Caco-2 (cell line): ENCODE measurements around the gene AGGF1. TPM values are rescaled to one million over a fixed set of nuclear protein-coding genes. Genes with fewer than 3 reads are reported as not detected.

ENCODE experiments used
- BruUV-seq: library from RNA; stranded (reverse); fragments of 400-500 nt; replicated peaks from 2 replicates; lab custom pipeline; 2021; lab: Mats Ljungman, UMichigan
- CTCF ChIA-PET: fragments of 300-600 bp; sonication (Branson Sonifier 250); formaldehyde crosslinking; loops from one replicate; lab custom pipeline; 2022; ENCODE audit warnings: antibody characterized with exemption; lab: Charles Lee
- POLR2A ChIA-PET: fragments of 300-600 bp; sonication (Branson Sonifier 250); formaldehyde crosslinking; loops from one replicate; lab custom pipeline; 2022; ENCODE audit warnings: antibody characterized with exemption; lab: Charles Lee
- DNase-seq, 2 experiments: peaks; one replicate each; pipeline versions ENCODE4 v3.0.0 to v3.0.0-alpha.2; 2020 to 2022
- H3K27me3 ChIP-seq: replicated peaks from 2 replicates; pipeline ENCODE4 v1.6.0; 2011; ENCODE audit warnings: low read length; ENCODE audit not compliant: control insufficient read depth, insufficient read depth
- H3K36me3 ChIP-seq: 2 replicates; pipeline ENCODE4 v1.5.1; 2011; ENCODE audit warnings: low read length; ENCODE audit not compliant: control insufficient read depth, insufficient read depth
- H3K4me1 ChIP-seq: fragments of 250-450 bp; sonication (Bioruptor Pico); 2 replicates; pipeline ENCODE4 v1.5.1; 2020; ENCODE audit warnings: mild to moderate bottlenecking
- H3K4me3 ChIP-seq: 2 replicates; pipeline ENCODE4 v1.5.1; 2011; ENCODE audit warnings: low read depth, mild to moderate bottlenecking, control low read depth, low read length
- H3K9me3 ChIP-seq: fragments of 250-450 bp; sonication (Bioruptor Pico); 2 replicates; pipeline ENCODE4 v1.5.1; 2020; ENCODE audit warnings: mild to moderate bottlenecking, moderate library complexity
- H3K27ac Mint-ChIP-seq: one replicate; pipeline ENCODE4 v1.8.0; 2022; ENCODE audit warnings: mixed read lengths; ENCODE audit not compliant: unreplicated experiment
- H3K27me3 Mint-ChIP-seq: one replicate; pipeline ENCODE4 v1.8.0; 2022; ENCODE audit warnings: mixed read lengths; ENCODE audit not compliant: insufficient read depth, unreplicated experiment
- H3K36me3 Mint-ChIP-seq: one replicate; pipeline ENCODE4 v1.8.0; 2022; ENCODE audit warnings: mild to moderate bottlenecking, mixed read lengths; ENCODE audit not compliant: insufficient read depth, unreplicated experiment
- H3K4me1 Mint-ChIP-seq: one replicate; pipeline ENCODE4 v1.8.0; 2022; ENCODE audit warnings: low read depth, mixed read lengths; ENCODE audit not compliant: unreplicated experiment
- H3K4me3 Mint-ChIP-seq: one replicate; pipeline ENCODE4 v1.8.0; 2022; ENCODE audit warnings: mild to moderate bottlenecking, moderate library complexity, mixed read lengths; ENCODE audit not compliant: unreplicated experiment
- H3K9me3 Mint-ChIP-seq: one replicate; pipeline ENCODE4 v1.8.0; 2022; ENCODE audit warnings: mixed read lengths; ENCODE audit not compliant: unreplicated experiment
- CTCF ChIP-seq, 2 experiments: fragments of 200-600 bp in 1 of 2; IDR thresholded peaks; 1 replicate in 1 of 2; 2 replicates in 1 of 2; pipeline versions ENCODE4 v1.5.1 to v1.8.0; 2011 to 2022; ENCODE audit warnings: antibody characterized with exemption in 1 of 2, control low read depth in 1 of 2, inconsistent platforms in 1 of 2, low read depth in 1 of 2, low read length in 1 of 2, mild to moderate bottlenecking in 1 of 2, moderate library complexity in 1 of 2; ENCODE audit not compliant: insufficient read depth in 1 of 2, severe bottlenecking in 1 of 2, unreplicated experiment in 1 of 2
- intact Hi-C: fragments of 100-400 bp; cut with micrococcal nuclease; formaldehyde crosslinking; loops from one replicate; pipeline ENCODE4 v1.10.0; 2022; ENCODE audit not compliant: unreplicated experiment
- total RNA-seq: library from RNA; stranded (reverse); gene quantifications from 2 replicates; pipeline ENCODE4 v1.2.3, GENCODE V29; 2022

AGGF1 gene
- total RNA-seq, 1 experiment from 2014 or later = 20.2 TPM

- H3K4me1 ChIP-seq = no peaks in the 10 kb centered on the region
- no peaks in the 10 kb centered on the region for H3K36me3 Mint-ChIP-seq
- CTCF ChIA-PET = interaction anchor here (0.7 to 1.0 kb wide), 2 partner anchors 18 to 1115 kb away, joined by 4 to 5 read pairs; partner anchors contain the start of gene AGGF1
- no peaks in the 10 kb centered on the region for H3K9me3 ChIP-seq
- no peak overlapping the region for H3K27ac Mint-ChIP-seq
- H3K27me3 Mint-ChIP-seq = no peaks in the 10 kb centered on the region
- H3K4me3 Mint-ChIP-seq = no peak overlapping the region
- no peaks in the 10 kb centered on the region for H3K4me1 Mint-ChIP-seq
- POLR2A ChIA-PET = no interaction called here
- no peak for DNase-seq
- peaks cover 2% of the 10 kb centered on the region for H3K9me3 Mint-ChIP-seq
- BruUV-seq = no TSS peak
- no peak for TF ChIP-seq CTCF (IDR thresholded peaks at IDR 0.05; ENCODE audit: insufficient read depth in 1 of 2, low read depth in 1 of 2, low read length in 1 of 2, severe bottlenecking in 1 of 2, unreplicated experiment in 1 of 2)
- H3K4me3 ChIP-seq = no peak overlapping the region
- no peaks in the 10 kb centered on the region for H3K36me3 ChIP-seq
- H3K27me3 ChIP-seq = no peaks in the 10 kb centered on the region; the same call in 1 of the 2 replicates
- intact Hi-C loops = no loop called here
These were observed 17.6 kb upstream of the AGGF1 start for GRCh38 chr5:77012601-77013000.

- TF ChIP-seq CTCF (IDR thresholded peaks at IDR 0.05; ENCODE audit: insufficient read depth in 1 of 2, low read depth in 1 of 2, low read length in 1 of 2, severe bottlenecking in 1 of 2, unreplicated experiment in 1 of 2) = peak; percentile 30 to 54
- H3K9me3 Mint-ChIP-seq = no peaks in the 10 kb centered on the region
- intact Hi-C loops = loop anchor here (1.0 to 5.0 kb wide), 2 partner anchors 148 to 414 kb away; no protein-coding TSS in a partner anchor
- H3K4me3 Mint-ChIP-seq = no peak overlapping the region
- H3K27ac Mint-ChIP-seq = no peak overlapping the region
- POLR2A ChIA-PET = no interaction called here
- Histone ChIP-seq H3K4me1 (no peaks in the 10 kb centered on the region), H3K4me3 (no peak overlapping the region), H3K27me3 (no peaks in the 10 kb centered on the region; the same call in 1 of the 2 replicates), H3K36me3 (no peaks in the 10 kb centered on the region), H3K9me3 (no peaks in the 10 kb centered on the region)
- CTCF ChIA-PET = interaction anchor here (3.6 kb wide), 1 partner anchor 147 kb away, joined by 43 read pairs; no protein-coding TSS in a partner anchor
- H3K27me3 Mint-ChIP-seq = no peaks in the 10 kb centered on the region
- no TSS peak for BruUV-seq
- DNase-seq = peak in 1 of 2 experiments; percentile 52
- H3K36me3 Mint-ChIP-seq = no peaks in the 10 kb centered on the region
- H3K4me1 Mint-ChIP-seq = peaks cover 8% of the 10 kb centered on the region
These were observed 14.2 kb upstream of the AGGF1 start for GRCh38 chr5:77015938-77016569.

- BruUV-seq = no TSS peak
- H3K27ac Mint-ChIP-seq = no peak overlapping the region
- no peak for TF ChIP-seq CTCF (IDR thresholded peaks at IDR 0.05; ENCODE audit: insufficient read depth in 1 of 2, low read depth in 1 of 2, low read length in 1 of 2, severe bottlenecking in 1 of 2, unreplicated experiment in 1 of 2)
- DNase-seq = no peak
- Histone ChIP-seq H3K4me3 (no peak overlapping the region), H3K9me3 (no peaks in the 10 kb centered on the region), H3K36me3 (no peaks in the 10 kb centered on the region), H3K27me3 (no peaks in the 10 kb centered on the region), H3K4me1 (no peaks in the 10 kb centered on the region)
- ChIA-PET POLR2A (no interaction called here), CTCF (interaction anchor here (3.6 kb wide), 1 partner anchor 148 kb away, joined by 43 read pairs; no protein-coding TSS in a partner anchor)
- intact Hi-C loops = loop anchor here (1.0 to 5.0 kb wide), 2 partner anchors 149 to 415 kb away; no protein-coding TSS in a partner anchor
- no peaks in the 10 kb centered on the region for H3K27me3 Mint-ChIP-seq
- no peaks in the 10 kb centered on the region for H3K9me3 Mint-ChIP-seq
- no peak overlapping the region for H3K4me3 Mint-ChIP-seq
- no peaks in the 10 kb centered on the region for H3K36me3 Mint-ChIP-seq
- peaks cover 8% of the 10 kb centered on the region for H3K4me1 Mint-ChIP-seq
These were observed 13.2 kb upstream of the AGGF1 start for GRCh38 chr5:77016962-77017361.
